ENCODE measurements around the gene CTDNEP1. TPM values are rescaled to one million over a fixed set of nuclear protein-coding genes. Genes with fewer than 3 reads are reported as not detected.
A peak's percentile ranks its signal among the peaks of the same experiment; 100 is the strongest.

The CTDNEP1 gene
- total RNA-seq, 1 donor from 2014 or later, result 103 TPM

GRCh38 chr17:7281953-7282751, 30.6 kb upstream of the CTDNEP1 start:
- Histone ChIP-seq H3K27ac (ENCODE audit: low read depth, low read length) (no peak overlapping the region), H3K36me3 (ENCODE audit: insufficient read depth, low read length) (no peaks in the 10 kb centered on the region), H4K20me1 (ENCODE audit: insufficient read depth, low read length) (no peaks in the 10 kb centered on the region), H3K4me2 (ENCODE audit: low read length) (peak overlapping the region; percentile 97), H3K79me2 (ENCODE audit: insufficient read depth, low read length) (no peaks in the 10 kb centered on the region), H2AFZ (ENCODE audit: low read depth, low read length) (no peak overlapping the region), H3K9me3 (ENCODE audit: insufficient read depth, low read depth, low read length) (no peaks in the 10 kb centered on the region), H3K9ac (ENCODE audit: low read length) (no peak overlapping the region), H3K27me3 (ENCODE audit: insufficient read depth, low read length) (peaks cover 25% of the 10 kb centered on the region), H3K4me3 (ENCODE audit: insufficient read depth, low read depth, low read length) (peak overlapping the region; percentile 33), H3K4me1 (ENCODE audit: insufficient read depth, low read length) (peaks cover 14% of the 10 kb centered on the region)
- Mint-ChIP-seq H3K27ac (ENCODE audit: unreplicated experiment) (no peak overlapping the region), H3K27me3 (ENCODE audit: low read depth, unreplicated experiment) (peaks cover 48% of the 10 kb centered on the region), H3K4me1 (ENCODE audit: low read depth, unreplicated experiment) (no peaks in the 10 kb centered on the region), H3K9me3 (ENCODE audit: unreplicated experiment) (no peaks in the 10 kb centered on the region), H3K4me3 (ENCODE audit: unreplicated experiment) (peak overlapping the region; percentile 76), H3K36me3 (ENCODE audit: low read depth, unreplicated experiment) (no peaks in the 10 kb centered on the region)
- DNase-seq (ENCODE audit: low read depth) (no peak), FAIRE-seq (no peak)
- peak; percentile 88 for TF ChIP-seq EZH2 (IDR thresholded peaks at IDR 0.05; ENCODE audit: insufficient read depth, low read length)
- no peak for TF ChIP-seq CTCF (IDR thresholded peaks at IDR 0.05; ENCODE audit: insufficient read depth, low read depth, low read length)

GRCh38 chr17:7281074-7281952, 29.8 kb upstream of the CTDNEP1 start, which contains the start of gene SLC2A4:
Gene SLC2A4 (plus strand): TSS chr17:7281718. CDS start chr17:7281935, 217 bp downstream.
- Histone ChIP-seq H3K9me3 (ENCODE audit: insufficient read depth, low read depth, low read length) (no peaks in the 10 kb centered on the region), H3K4me1 (ENCODE audit: insufficient read depth, low read length) (peaks cover 14% of the 10 kb centered on the region), H3K4me3 (ENCODE audit: insufficient read depth, low read depth, low read length) (peak within 1 kb of the TSS; percentile 53), H3K36me3 (ENCODE audit: insufficient read depth, low read length) (no peaks in the 10 kb centered on the region), H2AFZ (ENCODE audit: low read depth, low read length) (peak within 1 kb of the TSS; percentile 90), H3K79me2 (ENCODE audit: insufficient read depth, low read length) (no peaks in the 10 kb centered on the region), H3K27me3 (ENCODE audit: insufficient read depth, low read length) (peaks cover 22% of the 10 kb centered on the region), H4K20me1 (ENCODE audit: insufficient read depth, low read length) (no peaks in the 10 kb centered on the region), H3K27ac (ENCODE audit: low read depth, low read length) (peak within 1 kb of the TSS; percentile 35), H3K9ac (ENCODE audit: low read length) (peak within 1 kb of the TSS; percentile 59), H3K4me2 (ENCODE audit: low read length) (peak within 1 kb of the TSS; percentile 97)
- H3K27ac Mint-ChIP-seq (ENCODE audit: unreplicated experiment), result peak within 1 kb of the TSS; percentile 66
- no peaks in the 10 kb centered on the region for H3K9me3 Mint-ChIP-seq (ENCODE audit: unreplicated experiment)
- peaks cover 43% of the 10 kb centered on the region for H3K27me3 Mint-ChIP-seq (ENCODE audit: low read depth, unreplicated experiment)
- H3K4me3 Mint-ChIP-seq (ENCODE audit: unreplicated experiment), result peak within 1 kb of the TSS; percentile 78
- peak; percentile 64 for DNase-seq (ENCODE audit: low read depth)
- no peaks in the 10 kb centered on the region for H3K4me1 Mint-ChIP-seq (ENCODE audit: low read depth, unreplicated experiment)
- no peaks in the 10 kb centered on the region for H3K36me3 Mint-ChIP-seq (ENCODE audit: low read depth, unreplicated experiment)
- TF ChIP-seq EZH2 (IDR thresholded peaks at IDR 0.05; ENCODE audit: insufficient read depth, low read length) (peak; percentile 75), CTCF (IDR thresholded peaks at IDR 0.05; ENCODE audit: insufficient read depth, low read depth, low read length) (no peak)
- no peak for FAIRE-seq

Data from astrocyte (in vitro differentiated cells and primary cell).